ENCODE measurements around the gene SYNDIG1. TPM values are rescaled to one million over a fixed set of nuclear protein-coding genes. Genes with fewer than 3 reads are reported as not detected.

SYNDIG1 gene
- total RNA-seq, 2 experiments from 2014 or later = not detected

GRCh38 chr20:24521032-24521431 lies 51.6 kb downstream of the SYNDIG1 start:
- no peaks in the 10 kb centered on the region for H3K27me3 Mint-ChIP-seq
- H3K9me3 Mint-ChIP-seq (ENCODE audit: low read depth) = no peaks in the 10 kb centered on the region
- CTCF ChIA-PET = no interaction called here

GRCh38 chr20:24522452-24523330 lies 53.3 kb downstream of the SYNDIG1 start:
- H3K27ac Mint-ChIP-seq = no peak overlapping the region
- no peaks in the 10 kb centered on the region for H3K36me3 Mint-ChIP-seq
- no peaks in the 10 kb centered on the region for H3K27me3 Mint-ChIP-seq
- DNase-seq (peak; percentile 16), ATAC-seq (no peak)
- no peak overlapping the region for H3K4me3 Mint-ChIP-seq
- CTCF ChIA-PET = interaction anchor here (0.7 kb wide), 1 partner anchor 11 kb away, joined by 4 read pairs; no protein-coding TSS in a partner anchor
- no peaks in the 10 kb centered on the region for H3K9me3 Mint-ChIP-seq (ENCODE audit: low read depth)
- no peaks in the 10 kb centered on the region for H3K4me1 Mint-ChIP-seq

More at GRCh38 chr20:24521032-24521431, 51.6 kb downstream of the SYNDIG1 start:
- DNase-seq = peak; percentile 27
- no peak for ATAC-seq
- no peak overlapping the region for H3K27ac Mint-ChIP-seq
- no peak overlapping the region for H3K4me3 Mint-ChIP-seq
- no peaks in the 10 kb centered on the region for H3K4me1 Mint-ChIP-seq
- no peaks in the 10 kb centered on the region for H3K36me3 Mint-ChIP-seq

- Mint-ChIP-seq H3K27ac (no peak overlapping the region), H3K4me1 (no peaks in the 10 kb centered on the region), H3K9me3 (ENCODE audit: low read depth) (no peaks in the 10 kb centered on the region), H3K36me3 (no peaks in the 10 kb centered on the region), H3K27me3 (no peaks in the 10 kb centered on the region), H3K4me3 (no peak overlapping the region)
- DNase-seq = no peak
- ATAC-seq = no peak
- CTCF ChIA-PET = no interaction called here
These were observed 54.2 kb downstream of the SYNDIG1 start for GRCh38 chr20:24523661-24524060.

GRCh38 chr20:24528583-24529368 lies 59.3 kb downstream of the SYNDIG1 start:
- Mint-ChIP-seq H3K27me3 (no peaks in the 10 kb centered on the region), H3K36me3 (no peaks in the 10 kb centered on the region), H3K4me1 (no peaks in the 10 kb centered on the region), H3K4me3 (no peak overlapping the region), H3K27ac (no peak overlapping the region), H3K9me3 (ENCODE audit: low read depth) (no peaks in the 10 kb centered on the region)
- CTCF ChIA-PET = no interaction called here
- no peak for ATAC-seq
- DNase-seq = no peak

DNA sequence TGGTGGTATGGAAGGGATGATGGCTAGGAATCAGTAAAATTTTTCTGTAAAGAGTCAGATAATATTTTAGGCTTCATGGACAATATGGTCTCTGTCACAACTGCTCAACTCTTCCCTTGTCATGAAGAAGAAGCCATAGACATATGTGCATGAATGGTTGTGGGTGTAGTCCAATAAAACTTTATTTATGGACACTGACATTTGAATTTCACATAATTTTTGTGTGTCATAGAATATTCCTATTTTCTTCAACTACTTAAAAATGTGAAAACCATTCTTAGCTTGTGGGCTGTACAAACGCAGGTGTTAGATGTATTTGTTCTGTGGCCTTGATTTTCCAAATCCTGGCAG lies 59.9 kb downstream of the SYNDIG1 start:
- no peak for DNase-seq
- Mint-ChIP-seq H3K36me3 (no peaks in the 10 kb centered on the region), H3K9me3 (ENCODE audit: low read depth) (no peaks in the 10 kb centered on the region), H3K4me1 (no peaks in the 10 kb centered on the region), H3K27ac (no peak overlapping the region), H3K4me3 (no peak overlapping the region), H3K27me3 (no peaks in the 10 kb centered on the region)
- ATAC-seq = no peak
- CTCF ChIA-PET = no interaction called here

- CTCF ChIA-PET = no interaction called here
- ATAC-seq = no peak
- no peaks in the 10 kb centered on the region for H3K27me3 Mint-ChIP-seq
- no peak for DNase-seq
- no peak overlapping the region for H3K27ac Mint-ChIP-seq
- no peaks in the 10 kb centered on the region for H3K4me1 Mint-ChIP-seq
- H3K36me3 Mint-ChIP-seq = no peaks in the 10 kb centered on the region
- no peaks in the 10 kb centered on the region for H3K9me3 Mint-ChIP-seq (ENCODE audit: low read depth)
- H3K4me3 Mint-ChIP-seq = no peak overlapping the region
These were observed 60.8 kb downstream of the SYNDIG1 start for GRCh38 chr20:24530131-24530680.

DNA sequence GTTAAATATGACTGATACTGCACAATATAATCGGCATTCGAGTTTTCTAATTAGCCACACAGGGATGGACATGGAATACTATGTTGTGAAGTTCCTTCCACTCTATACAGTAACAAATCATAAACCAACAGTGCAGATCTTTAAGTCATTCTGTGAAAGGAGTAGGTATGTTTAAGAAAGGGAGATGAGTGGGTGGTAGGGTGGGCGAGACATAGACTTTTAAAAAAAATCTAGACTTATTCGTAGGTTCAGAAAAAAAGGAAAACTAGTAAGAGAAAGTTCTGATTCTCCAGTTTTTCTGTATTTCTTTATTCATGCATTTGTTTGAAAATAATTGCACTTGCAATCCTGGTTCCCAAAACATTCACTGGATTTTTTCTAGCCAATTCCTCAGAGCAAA lies 61.8 kb downstream of the SYNDIG1 start:
- H3K4me1 Mint-ChIP-seq = no peaks in the 10 kb centered on the region
- ATAC-seq (no peak), DNase-seq (no peak)
- no peak overlapping the region for H3K4me3 Mint-ChIP-seq
- H3K36me3 Mint-ChIP-seq = no peaks in the 10 kb centered on the region
- CTCF ChIA-PET = no interaction called here
- no peaks in the 10 kb centered on the region for H3K27me3 Mint-ChIP-seq
- no peaks in the 10 kb centered on the region for H3K9me3 Mint-ChIP-seq (ENCODE audit: low read depth)
- H3K27ac Mint-ChIP-seq = no peak overlapping the region

GRCh38 chr20:24531631-24532419 lies 62.4 kb downstream of the SYNDIG1 start:
- Mint-ChIP-seq H3K9me3 (ENCODE audit: low read depth) (no peaks in the 10 kb centered on the region), H3K27me3 (no peaks in the 10 kb centered on the region), H3K36me3 (no peaks in the 10 kb centered on the region), H3K27ac (no peak overlapping the region), H3K4me3 (no peak overlapping the region), H3K4me1 (no peaks in the 10 kb centered on the region)
- no peak for ATAC-seq
- DNase-seq = no peak
- CTCF ChIA-PET = no interaction called here

DNA sequence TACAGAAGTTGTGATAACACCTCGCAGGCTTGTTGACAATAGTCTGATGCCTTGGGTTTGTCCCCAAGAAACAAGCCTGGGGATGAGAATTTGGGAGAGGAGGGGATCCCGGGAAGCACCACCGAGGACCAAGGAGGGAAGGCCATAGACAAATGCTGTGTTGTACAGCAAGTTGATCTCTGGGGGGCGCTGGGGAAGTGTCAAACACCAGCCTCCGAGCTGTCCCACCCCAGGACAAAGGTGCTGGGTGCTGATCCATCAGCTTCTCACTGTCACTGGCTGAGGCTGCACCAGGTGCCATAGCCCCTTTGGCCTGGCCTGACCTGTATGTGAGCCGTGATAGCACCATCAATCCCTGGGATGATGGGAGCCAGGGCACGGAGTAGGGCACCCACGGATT lies 64.0 kb downstream of the SYNDIG1 start:
- H3K4me3 Mint-ChIP-seq = no peak overlapping the region
- CTCF ChIA-PET = interaction anchor here (0.6 kb wide), 1 partner anchor 12 kb away, joined by 4 read pairs; no protein-coding TSS in a partner anchor
- DNase-seq = no peak
- ATAC-seq = no peak
- no peaks in the 10 kb centered on the region for H3K9me3 Mint-ChIP-seq (ENCODE audit: low read depth)
- H3K27ac Mint-ChIP-seq = no peak overlapping the region
- H3K36me3 Mint-ChIP-seq = no peaks in the 10 kb centered on the region
- H3K4me1 Mint-ChIP-seq = no peaks in the 10 kb centered on the region
- no peaks in the 10 kb centered on the region for H3K27me3 Mint-ChIP-seq

GRCh38 chr20:24534282-24534681 lies 64.9 kb downstream of the SYNDIG1 start:
- ATAC-seq (no peak), DNase-seq (no peak)
- Mint-ChIP-seq H3K27ac (no peak overlapping the region), H3K27me3 (no peaks in the 10 kb centered on the region), H3K4me1 (no peaks in the 10 kb centered on the region), H3K4me3 (no peak overlapping the region), H3K9me3 (ENCODE audit: low read depth) (no peaks in the 10 kb centered on the region), H3K36me3 (no peaks in the 10 kb centered on the region)
- CTCF ChIA-PET = interaction anchor here (0.6 kb wide), 1 partner anchor 12 kb away, joined by 4 read pairs; no protein-coding TSS in a partner anchor

DNA sequence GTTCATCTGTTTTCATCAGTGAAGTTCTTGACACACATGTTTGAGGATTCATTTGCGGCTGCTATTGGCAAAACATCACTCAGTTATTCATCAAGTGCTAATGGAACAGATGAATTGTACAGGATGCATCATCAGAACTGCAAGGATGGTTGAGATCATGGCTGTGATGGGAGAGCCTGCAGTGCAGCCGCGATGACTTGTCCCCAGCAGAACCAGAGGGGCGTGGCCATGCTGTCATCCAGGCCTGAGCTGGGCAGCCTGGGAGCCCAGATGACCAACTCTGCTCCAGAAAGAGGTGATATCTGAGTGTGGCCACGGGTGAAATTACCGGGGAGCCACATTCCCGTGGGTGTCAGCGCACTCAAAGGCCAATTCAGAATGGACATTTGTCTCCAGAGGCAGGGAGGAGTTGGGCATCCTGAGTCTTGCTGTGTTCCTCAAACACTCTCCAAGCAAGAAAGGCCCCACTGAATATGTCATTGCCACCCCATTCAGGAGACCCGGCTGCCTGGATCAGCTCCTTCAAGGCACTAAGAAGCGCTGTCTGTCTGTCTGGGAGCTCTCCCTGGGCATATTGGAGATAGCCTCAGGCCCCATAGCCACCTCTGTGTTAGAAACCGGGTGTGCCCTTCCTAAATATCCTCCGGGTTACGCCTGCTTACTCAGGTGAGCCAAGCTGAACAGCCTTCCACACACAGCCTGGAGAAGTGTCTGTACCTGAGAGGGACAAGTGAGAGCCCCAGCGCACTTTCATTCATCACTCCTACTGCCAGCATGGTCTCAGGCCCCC lies 66.7 kb downstream of the SYNDIG1 start:
- CTCF ChIA-PET = no interaction called here
- Mint-ChIP-seq H3K36me3 (no peaks in the 10 kb centered on the region), H3K27ac (no peak overlapping the region), H3K4me3 (no peak overlapping the region), H3K9me3 (ENCODE audit: low read depth) (no peaks in the 10 kb centered on the region), H3K27me3 (peaks cover 5% of the 10 kb centered on the region), H3K4me1 (no peaks in the 10 kb centered on the region)
- DNase-seq = no peak
- ATAC-seq = no peak

- H3K4me3 Mint-ChIP-seq = no peak overlapping the region
- peaks cover 5% of the 10 kb centered on the region for H3K27me3 Mint-ChIP-seq
- DNase-seq = no peak
- no peaks in the 10 kb centered on the region for H3K4me1 Mint-ChIP-seq
- no peaks in the 10 kb centered on the region for H3K9me3 Mint-ChIP-seq (ENCODE audit: low read depth)
- CTCF ChIA-PET = no interaction called here
- no peak for ATAC-seq
- H3K27ac Mint-ChIP-seq = no peak overlapping the region
- no peaks in the 10 kb centered on the region for H3K36me3 Mint-ChIP-seq
These were observed 67.8 kb downstream of the SYNDIG1 start for GRCh38 chr20:24537210-24537609.
